RWPE2 (cell line): ENCODE data around the gene PLXND1.

ENCODE experiments used
- ATAC-seq: fragments of 200-7000 bp; cut with Tn5 transposase; 3 replicates; pipeline ENCODE4 v1.9.1; 2021; ENCODE audit warnings: low read depth
- DNase-seq: peaks from one replicate; pipeline ENCODE4 v3.0.0-alpha.2; 2020; ENCODE audit warnings: low spot score
- H3K27ac ChIP-seq: fragments of 450-650 bp; 2 replicates; pipeline ENCODE4 v1.5.1; 2017; ENCODE audit warnings: mild to moderate bottlenecking; ENCODE audit not compliant: poor library complexity, severe bottlenecking
- H3K27me3 ChIP-seq: fragments of 250-450 bp; sonication (Bioruptor Pico); 2 replicates; pipeline ENCODE4 v1.5.1; 2021; ENCODE audit warnings: mild to moderate bottlenecking, moderate library complexity; ENCODE audit not compliant: insufficient read depth, poor library complexity, severe bottlenecking
- H3K36me3 ChIP-seq: fragments of 250-450 bp; sonication (Bioruptor Pico); 2 replicates; pipeline ENCODE4 v1.5.1; 2020; ENCODE audit warnings: low read depth, mild to moderate bottlenecking, moderate library complexity
- H3K4me1 ChIP-seq: fragments of 250-450 bp; sonication (Bioruptor Pico); 2 replicates; pipeline ENCODE4 v1.5.1; 2021; ENCODE audit warnings: mild to moderate bottlenecking, moderate library complexity; ENCODE audit not compliant: insufficient read depth, poor library complexity, severe bottlenecking
- H3K4me3 ChIP-seq: fragments of 250-450 bp; sonication (Bioruptor Pico); 2 replicates; pipeline ENCODE4 v1.5.1; 2021; ENCODE audit warnings: mild to moderate bottlenecking, moderate library complexity; ENCODE audit not compliant: severe bottlenecking
- H3K9me3 ChIP-seq: fragments of 250-450 bp; sonication (Bioruptor Pico); 2 replicates; pipeline ENCODE4 v1.5.1; 2021; ENCODE audit warnings: mild to moderate bottlenecking, moderate library complexity; ENCODE audit not compliant: severe bottlenecking
- CTCF ChIP-seq: fragments of 450-650 bp; IDR thresholded peaks from one replicate; pipeline ENCODE4 v1.5.1; 2017; ENCODE audit warnings: mild to moderate bottlenecking, moderate library complexity; ENCODE audit not compliant: poor library complexity, severe bottlenecking

PLXND1 gene

GRCh38 chr3:129564981-129565644, 41.4 kb downstream of the PLXND1 start:
- no peak for DNase-seq
- TF ChIP-seq CTCF, result no peak
- ATAC-seq, result no peak

GRCh38 chr3:129563850-129564535, 42.5 kb downstream of the PLXND1 start:
- Histone ChIP-seq H3K4me1 (no peaks in the 10 kb centered on the region), H3K27ac (no peak overlapping the region), H3K9me3 (no peaks in the 10 kb centered on the region), H3K27me3 (no peaks in the 10 kb centered on the region), H3K36me3 (no peaks in the 10 kb centered on the region), H3K4me3 (no peak overlapping the region)
- no peak for TF ChIP-seq CTCF
- DNase-seq, result no peak
- ATAC-seq, result no peak

More at GRCh38 chr3:129564981-129565644, 41.4 kb downstream of the PLXND1 start:
- Histone ChIP-seq H3K9me3 (no peaks in the 10 kb centered on the region), H3K4me3 (no peak overlapping the region), H3K4me1 (no peaks in the 10 kb centered on the region), H3K27ac (no peak overlapping the region), H3K36me3 (no peaks in the 10 kb centered on the region), H3K27me3 (no peaks in the 10 kb centered on the region)

- no peak for ATAC-seq
- no peak for TF ChIP-seq CTCF
- no peaks in the 10 kb centered on the region for H3K9me3 ChIP-seq
- H3K36me3 ChIP-seq, result no peaks in the 10 kb centered on the region
- no peaks in the 10 kb centered on the region for H3K4me1 ChIP-seq
- no peak overlapping the region for H3K27ac ChIP-seq
- H3K4me3 ChIP-seq, result no peak overlapping the region
- H3K27me3 ChIP-seq, result no peaks in the 10 kb centered on the region
- DNase-seq, result no peak
These were observed 43.1 kb downstream of the PLXND1 start for GRCh38 chr3:129563332-129563731.

GRCh38 chr3:129562803-129563202, 43.7 kb downstream of the PLXND1 start:
- Histone ChIP-seq H3K27ac (no peak overlapping the region), H3K4me1 (no peaks in the 10 kb centered on the region), H3K9me3 (no peaks in the 10 kb centered on the region), H3K36me3 (no peaks in the 10 kb centered on the region), H3K4me3 (no peak overlapping the region), H3K27me3 (no peaks in the 10 kb centered on the region)
- no peak for TF ChIP-seq CTCF
- no peak for ATAC-seq
- no peak for DNase-seq
